ENCODE results near the gene FIGNL2.
"Not testable (repeated sequence)": the region's sequence is repeated elsewhere in the genome, so short reads cannot be mapped to it uniquely, and the experiment has no call there.

Gene FIGNL2

GRCh38 chr12:51813931-51814310 lies 34.6 kb downstream of the FIGNL2 start:
- DNase-seq, result no peak

GRCh38 chr12:51812871-51813270 lies 35.6 kb downstream of the FIGNL2 start:
- no peak for DNase-seq

- no peak for DNase-seq
These were observed 37.0 kb downstream of the FIGNL2 start for GRCh38 chr12:51811203-51812202.

GRCh38 chr12:51809193-51809592 lies 39.3 kb downstream of the FIGNL2 start:
- no peak for DNase-seq

- DNase-seq, result no peak
These were observed 41.6 kb downstream of the FIGNL2 start for GRCh38 chr12:51806896-51807295.

- no peak for DNase-seq
These were observed 47.5 kb downstream of the FIGNL2 start for GRCh38 chr12:51801027-51801426.

GRCh38 chr12:51798501-51798900 lies 50.0 kb downstream of the FIGNL2 start:
- no peak for DNase-seq

- not testable (repeated sequence) for DNase-seq
These were observed 50.5 kb downstream of the FIGNL2 start for GRCh38 chr12:51798051-51798450.

- no peak for DNase-seq
These were observed 51.2 kb downstream of the FIGNL2 start for GRCh38 chr12:51797301-51797700.

GRCh38 chr12:51793201-51793600 lies 55.3 kb downstream of the FIGNL2 start:
- no peak for DNase-seq

- DNase-seq, result no peak
These were observed 56.1 kb downstream of the FIGNL2 start for GRCh38 chr12:51792417-51792816.

- DNase-seq, result no peak
These were observed 59.6 kb downstream of the FIGNL2 start for GRCh38 chr12:51788876-51789275.

- DNase-seq, result no peak
These were observed 62.6 kb downstream of the FIGNL2 start for GRCh38 chr12:51785906-51786305.

GRCh38 chr12:51784688-51785087 lies 63.8 kb downstream of the FIGNL2 start:
- no peak for DNase-seq

- no peak for DNase-seq
These were observed 68.6 kb downstream of the FIGNL2 start for GRCh38 chr12:51779876-51780275.

- no peak for DNase-seq
These were observed 70.5 kb downstream of the FIGNL2 start for GRCh38 chr12:51777973-51778372.

- no peak for DNase-seq
These were observed 71.1 kb downstream of the FIGNL2 start for GRCh38 chr12:51777457-51777856.

GRCh38 chr12:51774933-51775332 lies 73.6 kb downstream of the FIGNL2 start:
- no peak for DNase-seq

GRCh38 chr12:51773145-51773869 lies 75.2 kb downstream of the FIGNL2 start:
- DNase-seq, result no peak

GRCh38 chr12:51771008-51771407 lies 77.5 kb downstream of the FIGNL2 start:
- DNase-seq, result no peak

Measured in bone marrow (tissue), 2 donors.